Sigmoid colon (tissue), 7 donors: ENCODE results near the gene TES. TPM values are rescaled to one million over a fixed set of nuclear protein-coding genes. Genes with fewer than 3 reads are reported as not detected.
"Not testable (repeated sequence)": the region's sequence is repeated elsewhere in the genome, so short reads cannot be mapped to it uniquely, and the experiment has no call there.

Experiments
- DNase-seq: peaks from one replicate; pipeline ENCODE4 v3.0.0-alpha.2; 2019
- H3K27ac ChIP-seq, 4 donors: fragments of 200-600 bp; sonication (generic); one replicate each; pipeline ENCODE4 v1.5.1; 2016 to 2019; ENCODE audit warnings: mild to moderate bottlenecking in 1 of 4
- H3K27me3 ChIP-seq, 3 donors: fragments of 200-600 bp; sonication (generic); one replicate each; pipeline ENCODE4 v1.5.1; 2019; ENCODE audit warnings: mild to moderate bottlenecking in 1 of 3
- H3K36me3 ChIP-seq, 4 donors: fragments of 200-600 bp; sonication (generic); one replicate each; pipeline ENCODE4 v1.5.1; 2016 to 2019
- H3K4me1 ChIP-seq, 4 donors: fragments of 200-600 bp; sonication (generic); one replicate each; pipeline ENCODE4 v1.5.1; 2017 to 2019
- H3K4me3 ChIP-seq, 4 donors: fragments of 200-600 bp; sonication (generic); one replicate each; pipeline ENCODE4 v1.5.1; 2017 to 2019; ENCODE audit warnings: mild to moderate bottlenecking in 2 of 4, moderate library complexity in 1 of 4
- H3K9me3 ChIP-seq, 4 donors: fragments of 200-600 bp in 3 of 4; sonication (generic) in 3 of 4; one replicate each; pipeline versions ENCODE4 v1.5.1 to v1.6.1; 2013 to 2019
- EP300 ChIP-seq, 4 donors: sonication (generic); formaldehyde crosslinking; IDR thresholded peaks; one replicate each; pipeline ENCODE4 v1.6.1; 2017; ENCODE audit warnings: antibody characterized with exemption in 4 of 4
- POLR2A ChIP-seq, 2 donors: fragments of 450-650 bp; IDR thresholded peaks; one replicate each; pipeline ENCODE4 v1.6.1; 2016; ENCODE audit warnings: antibody characterized with exemption in 2 of 2, mild to moderate bottlenecking in 2 of 2, moderate library complexity in 2 of 2
- POLR2AphosphoS5 ChIP-seq, 4 donors: sonication (generic); formaldehyde crosslinking; IDR thresholded peaks; one replicate each; pipeline ENCODE4 v1.6.1; 2017; ENCODE audit warnings: antibody characterized with exemption in 4 of 4
- WGBS, 2 donors: extraction: QIAGEN DNeasy Blood & Tissue Kit; methylation state at CpG; one replicate each; pipeline ENCODE4 v1.1.7; 2013; 5-methylcytosine and 5-hydroxymethylcytosine counted together
- intact Hi-C: fragments of 100-400 bp; cut with DNase I; formaldehyde crosslinking; loops from one replicate; pipeline ENCODE4 v1.15.1; 2023
- polyA plus RNA-seq, 3 donors: library from polyadenylated mRNA; stranded (reverse); fragments of 200-250 nt; gene quantifications; one replicate each; pipeline ENCODE4 v1.2.3, GENCODE V29; 2013
- total RNA-seq, 4 donors: library from RNA; depleted of rRNA; stranded (reverse); fragments of >200 nt; gene quantifications; one replicate each; pipeline ENCODE4 v1.1.0, GENCODE V29; 2016
- TF ChIP-seq, protein P1 (sequence below), 4 experiments: fragments of 450-650 bp in 3 of 4; fragments of 200-600 bp in 1 of 4; IDR thresholded peaks; one replicate each; pipeline ENCODE4 v1.5.1; 2016 to 2019; ENCODE audit warnings: antibody characterized with exemption in 4 of 4, mild to moderate bottlenecking in 3 of 4, moderate library complexity in 2 of 4
- donor health status: healthy with polysubstance abuse.
- donor health status: Bipolar disorder and iron deficiency.
- donor health status: healthy.

TES gene
- total and polyA plus RNA-seq, 7 donors = 53.5 to 514 (median 289) TPM

DNA sequence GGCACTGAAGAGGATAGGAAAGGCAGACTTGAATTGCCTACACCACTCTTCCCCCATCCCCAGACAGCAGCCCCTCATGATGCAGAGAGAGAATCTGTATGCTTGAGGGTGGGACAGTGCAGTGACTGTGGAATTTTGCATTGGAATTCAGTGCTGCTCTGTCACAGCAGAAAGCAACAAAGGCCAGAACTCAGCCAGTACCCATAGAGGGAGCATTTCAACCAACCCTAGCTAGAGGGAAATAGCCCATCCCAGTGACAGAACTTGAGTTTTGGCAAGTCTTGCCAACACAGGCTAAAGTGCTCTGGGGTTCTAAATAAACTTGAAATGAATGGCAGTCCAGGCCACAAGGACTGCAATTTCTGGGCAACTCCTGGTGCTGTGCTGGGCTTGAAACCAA, 80.4 kb downstream of the TES start:
- TF ChIP-seq, protein P1, sequence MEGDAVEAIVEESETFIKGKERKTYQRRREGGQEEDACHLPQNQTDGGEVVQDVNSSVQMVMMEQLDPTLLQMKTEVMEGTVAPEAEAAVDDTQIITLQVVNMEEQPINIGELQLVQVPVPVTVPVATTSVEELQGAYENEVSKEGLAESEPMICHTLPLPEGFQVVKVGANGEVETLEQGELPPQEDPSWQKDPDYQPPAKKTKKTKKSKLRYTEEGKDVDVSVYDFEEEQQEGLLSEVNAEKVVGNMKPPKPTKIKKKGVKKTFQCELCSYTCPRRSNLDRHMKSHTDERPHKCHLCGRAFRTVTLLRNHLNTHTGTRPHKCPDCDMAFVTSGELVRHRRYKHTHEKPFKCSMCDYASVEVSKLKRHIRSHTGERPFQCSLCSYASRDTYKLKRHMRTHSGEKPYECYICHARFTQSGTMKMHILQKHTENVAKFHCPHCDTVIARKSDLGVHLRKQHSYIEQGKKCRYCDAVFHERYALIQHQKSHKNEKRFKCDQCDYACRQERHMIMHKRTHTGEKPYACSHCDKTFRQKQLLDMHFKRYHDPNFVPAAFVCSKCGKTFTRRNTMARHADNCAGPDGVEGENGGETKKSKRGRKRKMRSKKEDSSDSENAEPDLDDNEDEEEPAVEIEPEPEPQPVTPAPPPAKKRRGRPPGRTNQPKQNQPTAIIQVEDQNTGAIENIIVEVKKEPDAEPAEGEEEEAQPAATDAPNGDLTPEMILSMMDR (IDR thresholded peaks at IDR 0.05) = no peak
- TF ChIP-seq POLR2A (IDR thresholded peaks at IDR 0.05) (no peak), EP300 (IDR thresholded peaks at IDR 0.05) (no peak), POLR2AphosphoS5 (IDR thresholded peaks at IDR 0.05) (no peak)
- H3K27me3 ChIP-seq = no peaks in the 10 kb centered on the region
- DNase-seq = no peak
- no peaks in the 10 kb centered on the region for H3K9me3 ChIP-seq
- H3K36me3 ChIP-seq = no peaks in the 10 kb centered on the region
- H3K4me1 ChIP-seq = peaks cover 0 to 10% (median 2%) of the 10 kb centered on the region in 4 donors
- H3K4me3 ChIP-seq = no peak overlapping the region
- H3K27ac ChIP-seq = no peak overlapping the region
- intact Hi-C loops = no loop called here

DNA sequence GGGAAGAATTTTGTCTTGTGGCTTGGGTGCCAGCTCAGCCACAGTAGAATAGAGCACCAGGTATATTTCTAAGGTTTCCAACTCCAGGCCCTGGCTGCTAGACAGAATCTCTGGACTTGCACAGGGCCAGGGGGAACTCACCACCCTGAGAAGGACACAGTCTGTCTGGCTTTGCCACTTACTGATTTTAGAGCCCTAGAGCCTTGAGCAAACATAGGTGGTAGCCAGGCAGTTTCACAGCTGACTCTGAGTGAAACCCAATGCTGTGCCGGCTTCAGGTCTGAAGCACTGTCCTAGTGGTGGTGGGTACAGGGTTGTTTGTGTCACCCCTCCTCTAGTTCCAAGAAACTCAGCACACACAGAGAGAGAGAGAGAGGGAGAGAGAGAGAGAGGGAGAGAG, 81.6 kb downstream of the TES start:
- Histone ChIP-seq H3K4me1 (peaks cover 0 to 10% (median 2%) of the 10 kb centered on the region in 4 donors), H3K36me3 (no peaks in the 10 kb centered on the region), H3K4me3 (no peak overlapping the region), H3K27ac (no peak overlapping the region), H3K27me3 (no peaks in the 10 kb centered on the region), H3K9me3 (no peaks in the 10 kb centered on the region)
- TF ChIP-seq EP300 (IDR thresholded peaks at IDR 0.05) (no peak), POLR2A (IDR thresholded peaks at IDR 0.05) (no peak), POLR2AphosphoS5 (IDR thresholded peaks at IDR 0.05) (no peak)
- TF ChIP-seq, protein P1 (IDR thresholded peaks at IDR 0.05) = no peak
- intact Hi-C loops = no loop called here
- DNase-seq = no peak
- WGBS, 2 donors = 89 to 98% methylated on average over 1 of the region's 1 CpG

DNA sequence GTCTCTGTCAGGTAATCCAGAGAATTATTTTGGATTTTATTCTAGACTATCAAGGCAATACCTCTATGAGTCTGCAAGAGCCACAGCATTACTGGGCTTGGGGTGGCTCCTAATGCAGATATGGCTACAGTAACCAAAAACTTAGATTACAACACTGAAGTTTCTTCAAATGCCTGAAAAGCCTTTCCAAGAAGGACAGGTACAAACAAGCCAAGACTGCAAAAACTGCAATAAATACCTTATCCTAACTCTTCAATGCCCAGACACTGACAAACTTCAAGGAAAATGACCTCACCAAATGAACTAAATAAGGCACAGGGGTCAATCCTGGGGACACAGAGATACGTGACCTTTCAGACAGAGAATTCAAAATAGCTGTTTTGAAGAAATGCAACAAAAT, 82.0 kb downstream of the TES start:
- no peaks in the 10 kb centered on the region for H3K9me3 ChIP-seq
- H3K27me3 ChIP-seq = no peaks in the 10 kb centered on the region
- peaks cover 0 to 10% (median 2%) of the 10 kb centered on the region in 4 donors for H3K4me1 ChIP-seq
- TF ChIP-seq POLR2AphosphoS5 (IDR thresholded peaks at IDR 0.05) (no peak), EP300 (IDR thresholded peaks at IDR 0.05) (no peak), POLR2A (IDR thresholded peaks at IDR 0.05) (no peak)
- TF ChIP-seq, protein P1 (IDR thresholded peaks at IDR 0.05) = no peak
- DNase-seq = no peak
- intact Hi-C loops = no loop called here
- WGBS, 2 donors = 85 to 90% methylated on average over 1 of the region's 1 CpG
- no peaks in the 10 kb centered on the region for H3K36me3 ChIP-seq
- no peak overlapping the region for H3K4me3 ChIP-seq
- no peak overlapping the region for H3K27ac ChIP-seq

DNA sequence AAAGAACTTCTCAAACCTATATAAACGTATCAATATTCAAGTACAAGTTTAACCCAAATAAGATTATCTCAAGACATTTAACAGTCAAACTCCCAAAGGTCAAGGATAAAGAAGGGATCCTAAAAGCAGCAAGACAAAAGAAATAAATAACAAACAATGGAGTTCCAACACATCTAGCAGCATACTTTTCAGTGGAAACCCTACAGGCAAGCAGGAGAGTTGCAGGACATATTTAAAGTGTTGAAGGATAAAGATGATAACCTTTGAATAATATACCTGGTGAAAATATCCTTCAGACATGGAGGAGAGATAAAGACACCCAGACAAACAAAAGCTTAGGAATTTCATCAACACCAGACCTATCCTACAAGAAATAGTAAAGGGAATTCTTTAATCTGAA, 82.8 kb downstream of the TES start:
- Histone ChIP-seq H3K27ac (no peak overlapping the region), H3K36me3 (no peaks in the 10 kb centered on the region), H3K4me3 (no peak overlapping the region), H3K9me3 (no peaks in the 10 kb centered on the region), H3K27me3 (no peaks in the 10 kb centered on the region), H3K4me1 (peaks cover 0 to 5% (median 1%) of the 10 kb centered on the region in 4 donors)
- intact Hi-C loops = no loop called here
- DNase-seq = no peak
- 79 to 90% methylated on average over 1 of the region's 1 CpG for WGBS, 2 donors
- TF ChIP-seq, protein P1 (IDR thresholded peaks at IDR 0.05) = no peak
- TF ChIP-seq POLR2AphosphoS5 (IDR thresholded peaks at IDR 0.05) (no peak), EP300 (IDR thresholded peaks at IDR 0.05) (no peak), POLR2A (IDR thresholded peaks at IDR 0.05) (no peak)

DNA sequence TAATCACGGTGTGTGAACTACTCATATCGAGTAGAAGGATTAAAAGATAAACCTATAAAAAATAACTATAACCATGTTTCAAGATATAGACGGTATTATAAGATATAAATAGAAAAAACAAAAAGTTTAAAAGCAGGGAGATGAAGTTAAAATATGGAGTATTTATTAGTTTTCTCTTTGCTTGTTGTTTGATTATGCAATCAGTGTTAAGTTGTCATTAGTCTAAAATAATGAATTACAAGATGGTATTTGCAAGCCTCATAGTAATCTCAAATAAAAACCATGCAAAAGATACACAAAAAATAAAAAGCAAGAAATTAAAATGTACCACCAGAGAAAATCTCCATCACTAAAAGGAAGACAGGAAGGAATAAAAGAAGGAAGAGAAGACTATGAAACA, 83.3 kb downstream of the TES start:
- no peaks in the 10 kb centered on the region for H3K36me3 ChIP-seq
- TF ChIP-seq POLR2A (IDR thresholded peaks at IDR 0.05) = no peak
- TF ChIP-seq EP300 (IDR thresholded peaks at IDR 0.05) = no peak
- no peak for TF ChIP-seq POLR2AphosphoS5 (IDR thresholded peaks at IDR 0.05)
- TF ChIP-seq, protein P1 (IDR thresholded peaks at IDR 0.05) = no peak
- no peaks in the 10 kb centered on the region for H3K27me3 ChIP-seq
- 78 to 94% methylated on average over 3 of the region's 3 CpGs for WGBS, 2 donors
- H3K4me1 ChIP-seq = peaks cover 0 to under 1% (median 0%) of the 10 kb centered on the region in 4 donors
- no peak overlapping the region for H3K4me3 ChIP-seq
- intact Hi-C loops = no loop called here
- H3K9me3 ChIP-seq = no peaks in the 10 kb centered on the region
- H3K27ac ChIP-seq = no peak overlapping the region
- DNase-seq = no peak

DNA sequence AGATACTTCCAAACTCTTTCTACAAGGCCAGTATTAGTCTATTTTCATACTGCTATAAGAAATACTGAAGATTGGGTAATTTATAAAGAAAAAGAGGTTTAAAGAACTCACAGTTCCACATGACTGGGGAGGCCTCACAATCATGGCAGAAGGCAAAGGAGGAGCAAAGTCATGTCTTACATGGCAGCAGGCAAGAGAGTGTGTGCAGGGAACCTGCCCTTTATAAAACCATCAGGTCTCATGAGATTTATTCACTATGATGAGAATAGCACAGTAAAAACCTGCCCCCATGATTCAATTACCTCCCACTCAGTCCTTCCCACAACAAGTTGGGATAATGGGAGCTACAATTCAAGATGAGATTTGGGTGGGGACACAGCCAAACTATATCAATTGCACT, 85.6 kb downstream of the TES start:
- H3K27me3 ChIP-seq, H3K36me3 ChIP-seq, H3K27ac ChIP-seq, H3K9me3 ChIP-seq, H3K4me1 ChIP-seq, intact Hi-C loops, DNase-seq, H3K4me3 ChIP-seq: not testable (repeated sequence)
